ENCODE measurements around the gene SLC39A6.
"Not testable (repeated sequence)": the region's sequence is repeated elsewhere in the genome, so short reads cannot be mapped to it uniquely, and the experiment has no call there.

SLC39A6 gene
- 30.8 reads per million, percentile 57 among the genes with 10 or more reads in this experiment for total RNA-seq

GRCh38 chr18:36129300-36130038 lies at the start of gene SLC39A6, which contains the start of gene ELP2:
Gene SLC39A6, minus strand, starts transcription at chr18:36129340. Its CDS starts 2,333 bp downstream, at chr18:36127007.
Gene ELP2, plus strand, starts transcription at chr18:36129899. Its CDS starts 35 bp downstream, at chr18:36129934.
- peak; percentile 93 for DNase-seq

DNA sequence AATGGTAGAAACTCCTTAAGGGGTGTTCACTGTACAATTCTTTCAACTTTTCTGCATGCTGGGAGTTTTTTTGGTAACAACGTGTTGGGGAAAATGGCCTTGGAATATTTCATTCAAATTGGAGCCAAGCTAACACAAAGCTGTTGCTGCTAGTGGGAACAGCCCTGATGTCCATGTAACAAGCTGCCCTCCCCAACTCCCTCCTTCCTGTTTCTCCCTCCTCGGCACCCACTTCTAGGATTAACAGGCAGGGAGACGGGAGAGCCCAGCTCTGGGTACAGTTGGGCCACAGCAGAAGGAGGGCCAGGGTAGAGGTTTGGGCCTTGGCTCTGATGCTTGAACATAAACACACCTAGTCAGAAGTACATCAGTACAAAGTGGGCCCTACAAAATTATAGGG lies 48.8 kb upstream of the SLC39A6 start:
- DNase-seq, result no peak

DNA sequence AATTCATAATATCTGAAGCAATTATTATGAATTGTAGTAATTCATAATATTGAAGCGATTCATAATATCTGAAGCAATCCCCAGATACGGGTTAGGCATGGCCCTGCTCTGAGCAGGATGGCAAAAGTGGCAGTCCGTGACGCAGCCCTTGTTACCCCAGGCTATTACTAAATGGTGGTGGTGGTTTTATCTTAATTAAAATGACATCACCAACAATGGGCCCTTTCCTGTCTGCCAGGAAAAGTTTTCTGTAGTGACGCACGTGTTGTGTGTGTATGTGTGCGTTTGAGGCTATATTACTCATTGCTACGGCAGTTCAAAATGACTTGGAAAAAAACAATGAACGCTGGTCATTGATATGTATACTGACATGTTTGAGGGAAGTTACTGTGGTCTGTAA lies 47.6 kb upstream of the SLC39A6 start:
- no peak for DNase-seq

DNA sequence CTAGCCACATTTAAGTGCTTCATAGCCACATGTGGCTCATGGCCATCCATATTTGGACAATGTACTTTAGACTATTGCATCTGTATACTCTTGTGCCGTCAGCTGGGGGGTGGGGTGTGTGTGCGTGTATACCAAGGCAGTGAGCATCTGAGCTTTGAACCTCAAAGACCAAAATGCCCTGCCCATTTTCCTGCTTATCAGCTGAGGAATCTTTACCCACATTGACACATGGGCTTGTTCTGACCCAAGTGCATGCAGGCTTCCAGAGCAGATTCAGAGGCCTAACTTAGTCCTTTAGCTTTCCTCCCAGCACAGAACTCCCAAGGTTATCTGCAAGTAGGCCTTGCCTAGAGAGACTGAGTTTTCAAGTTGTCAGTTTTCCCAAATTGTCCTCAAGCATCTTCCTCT lies 47.0 kb upstream of the SLC39A6 start:
- no peak for DNase-seq

GRCh38 chr18:36175481-36175880 lies 46.3 kb upstream of the SLC39A6 start:
- DNase-seq, result no peak

GRCh38 chr18:36169938-36170337 lies 40.8 kb upstream of the SLC39A6 start:
- no peak for DNase-seq

GRCh38 chr18:36168296-36168695 lies 39.2 kb upstream of the SLC39A6 start:
- DNase-seq, result not testable (repeated sequence)

- DNase-seq, result no peak
These were observed 38.6 kb upstream of the SLC39A6 start for GRCh38 chr18:36167692-36168218.

- DNase-seq, result no peak
These were observed 33.8 kb upstream of the SLC39A6 start for GRCh38 chr18:36162981-36163380.

GRCh38 chr18:36160959-36161371 lies 31.8 kb upstream of the SLC39A6 start:
- DNase-seq, result no peak

- no peak for DNase-seq
These were observed 29.2 kb upstream of the SLC39A6 start for GRCh38 chr18:36158266-36158867.

DNA sequence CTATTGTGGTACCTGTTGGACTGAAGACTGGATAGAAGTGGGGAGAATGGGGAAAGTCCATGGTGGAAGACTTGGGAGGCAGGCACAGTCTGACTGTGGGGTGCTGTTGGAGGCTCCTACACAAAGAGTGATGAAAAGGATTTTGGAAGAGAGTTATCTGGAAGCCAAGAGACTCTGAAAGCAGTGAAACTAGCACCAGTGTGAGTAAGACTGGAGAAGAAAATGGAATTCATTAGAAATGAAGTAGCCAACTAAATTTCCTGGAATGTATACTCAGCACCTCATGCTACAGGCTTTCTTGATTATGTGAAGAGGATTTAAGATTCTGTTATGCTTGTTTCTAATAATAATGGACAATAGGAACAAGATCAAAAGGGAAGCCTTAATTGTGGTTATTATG lies 28.3 kb upstream of the SLC39A6 start:
- DNase-seq, result no peak

DNA sequence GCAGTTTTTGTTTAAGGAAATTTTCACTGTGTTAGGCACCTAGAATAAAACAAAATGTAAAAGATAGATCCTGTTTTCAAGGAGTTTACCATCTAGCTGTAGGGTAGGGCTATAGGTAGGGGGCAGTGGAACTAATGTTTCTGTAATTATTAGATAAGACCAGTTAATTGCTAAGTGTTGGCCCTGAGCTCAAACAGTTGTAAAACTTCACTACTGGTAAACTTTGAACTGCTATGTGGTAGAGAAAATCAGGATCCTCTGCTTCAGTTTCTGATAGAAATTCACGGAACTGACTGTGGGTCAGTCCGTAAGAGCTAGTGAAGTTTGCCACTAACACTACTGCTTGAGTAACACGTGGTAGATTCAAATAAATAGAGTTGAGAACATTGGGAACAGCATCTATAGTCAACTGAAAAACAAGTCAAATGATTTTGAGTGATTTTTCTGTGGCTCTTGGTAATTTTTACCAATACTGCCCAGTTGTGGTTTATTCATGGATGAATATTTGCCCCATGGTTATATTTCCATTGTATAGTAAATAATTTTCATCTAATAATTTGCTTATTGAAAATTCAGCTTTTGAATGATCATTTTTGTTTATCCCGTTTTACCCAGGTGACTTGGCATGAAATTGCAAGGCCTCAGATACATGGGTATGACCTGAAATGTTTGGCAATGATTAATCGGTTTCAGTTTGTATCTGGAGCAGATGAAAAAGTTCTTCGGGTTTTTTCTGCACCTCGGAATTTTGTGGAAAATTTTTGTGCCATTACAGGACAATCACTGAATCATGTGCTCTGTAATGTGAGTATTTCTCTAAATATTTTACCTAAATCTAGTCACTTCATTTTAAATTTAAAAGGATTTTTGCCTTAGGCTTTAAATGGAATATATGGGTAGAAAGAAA lies 27.0 kb upstream of the SLC39A6 start:
- no peak for DNase-seq

GRCh38 chr18:36153771-36154170 lies 24.6 kb upstream of the SLC39A6 start:
- no peak for DNase-seq

DNA sequence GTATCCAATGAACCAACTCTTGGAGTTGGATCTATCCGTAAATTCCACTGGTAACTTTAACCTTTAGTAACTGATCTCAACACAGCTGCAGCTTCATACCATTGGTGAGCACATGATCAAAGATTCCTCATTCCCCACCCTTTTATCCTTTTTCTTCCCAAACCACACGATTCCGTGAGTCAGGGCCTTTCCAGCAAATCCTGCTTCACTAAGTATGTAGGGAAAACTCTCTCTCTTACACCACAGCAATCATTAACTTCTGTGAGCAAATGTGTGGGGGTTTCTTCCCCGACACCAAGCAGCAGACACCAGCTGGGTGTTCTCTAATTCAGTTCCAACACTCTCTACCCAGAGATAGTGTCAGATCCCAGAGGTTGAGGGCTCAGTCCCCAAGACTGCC lies 24.1 kb upstream of the SLC39A6 start:
- no peak for DNase-seq

DNA sequence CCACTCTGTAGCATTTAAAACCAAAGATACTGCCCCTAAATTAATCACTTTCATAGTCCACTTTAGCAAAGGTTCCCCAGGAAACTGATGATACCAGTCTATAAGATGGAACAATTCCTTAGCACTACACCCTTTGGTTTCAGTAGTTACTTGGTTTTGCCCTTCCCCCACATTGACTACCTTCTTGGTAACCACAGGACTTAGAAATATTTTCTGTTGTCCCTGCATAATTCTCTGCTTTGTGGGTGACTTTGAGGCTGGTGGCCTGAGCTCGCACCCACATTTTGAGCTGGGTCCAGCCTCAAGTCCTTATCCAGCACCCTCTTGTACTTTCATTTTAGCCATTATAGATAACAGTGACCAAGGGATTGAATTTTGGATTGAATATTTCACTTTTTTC lies 23.6 kb upstream of the SLC39A6 start:
- no peak for DNase-seq

DNA sequence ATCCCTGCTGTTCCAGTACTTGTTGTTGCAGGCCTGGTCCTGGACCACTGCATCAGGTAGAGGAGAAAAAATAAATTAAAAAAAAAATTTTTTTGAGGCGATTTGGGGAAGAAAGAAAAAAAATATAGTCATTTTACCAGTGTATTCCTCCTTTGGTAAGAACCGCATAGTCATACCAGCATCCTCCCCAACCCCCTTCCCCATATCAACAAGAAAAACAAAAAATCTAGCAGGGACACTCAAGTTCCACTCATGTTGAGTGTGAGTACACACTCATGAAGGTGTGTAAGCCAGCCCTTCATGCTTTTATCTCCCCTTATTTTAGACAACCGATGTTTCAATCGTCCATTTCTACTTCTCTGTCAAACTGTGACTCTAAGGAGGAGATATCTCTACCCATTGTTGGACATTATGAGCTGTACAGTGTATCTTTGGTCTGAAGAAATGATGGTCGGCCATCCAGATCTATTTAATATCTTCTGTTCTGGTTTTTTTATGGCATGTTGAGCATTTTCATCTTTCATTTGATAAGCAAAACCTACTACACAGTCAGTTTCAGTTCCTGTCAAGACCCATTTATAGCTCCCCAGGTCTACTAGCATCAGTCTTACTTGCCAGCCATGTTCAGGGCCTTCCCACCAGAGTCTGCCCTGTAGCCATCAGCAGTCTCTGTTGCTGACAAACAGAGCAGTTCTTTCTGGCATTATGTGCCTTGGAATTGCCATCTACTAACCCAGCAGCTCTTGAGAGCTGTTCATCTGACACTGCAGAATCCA lies 20.6 kb upstream of the SLC39A6 start:
- DNase-seq, result no peak

DNA sequence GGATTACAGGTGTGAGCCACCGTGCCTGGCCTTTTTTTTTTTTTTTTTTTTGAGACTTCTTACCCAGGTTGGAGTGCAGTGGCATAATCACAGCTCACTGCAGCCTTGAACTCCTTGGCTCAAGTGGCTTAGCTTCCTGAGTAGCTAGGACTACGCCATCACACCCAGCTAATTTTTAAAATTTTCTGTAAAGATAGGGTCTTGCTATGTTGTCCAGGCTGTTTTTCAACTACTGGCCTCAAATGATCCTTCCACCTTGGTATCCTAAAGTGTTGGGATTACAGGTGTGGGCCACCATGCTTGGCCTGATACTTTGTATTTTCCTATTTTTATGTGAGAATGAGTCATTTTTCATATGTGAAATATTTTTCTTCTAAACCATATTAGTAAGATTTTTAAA lies 14.3 kb upstream of the SLC39A6 start:
- DNase-seq, result no peak

DNA sequence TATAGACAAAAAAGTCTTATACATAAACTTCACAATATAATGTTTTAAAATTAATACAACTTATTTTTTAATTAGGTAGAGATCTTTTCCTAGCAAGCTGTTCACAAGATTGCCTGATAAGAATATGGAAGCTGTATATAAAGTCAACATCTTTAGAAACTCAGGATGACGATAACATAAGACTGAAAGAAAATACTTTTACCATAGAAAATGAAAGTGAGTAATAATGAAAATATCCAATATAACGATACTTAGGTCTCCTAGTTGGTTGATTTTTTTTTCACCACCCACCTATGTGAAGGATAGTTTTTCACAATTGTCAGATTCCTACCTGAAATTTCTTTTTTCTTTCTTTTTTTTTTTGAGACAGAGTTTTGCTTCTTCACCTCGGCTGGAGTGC lies 13.6 kb upstream of the SLC39A6 start:
- no peak for DNase-seq

GRCh38 chr18:36141576-36141975 lies 12.4 kb upstream of the SLC39A6 start:
- DNase-seq, result no peak

- DNase-seq, result no peak
These were observed 10.1 kb upstream of the SLC39A6 start for GRCh38 chr18:36139245-36139644.

- no peak for DNase-seq
These were observed 6.1 kb upstream of the SLC39A6 start for GRCh38 chr18:36135264-36135663.
